NCI-H345 treated with DMSO at 0.1 percent for 48 hours (cell line): ENCODE data around the gene GAD1.

Experiments used
- DNase-seq: peaks from one replicate; lab custom pipeline; 2025; ENCODE audit not compliant: unreplicated experiment; lab: John Stamatoyannopoulos, UW

GAD1 gene

DNA sequence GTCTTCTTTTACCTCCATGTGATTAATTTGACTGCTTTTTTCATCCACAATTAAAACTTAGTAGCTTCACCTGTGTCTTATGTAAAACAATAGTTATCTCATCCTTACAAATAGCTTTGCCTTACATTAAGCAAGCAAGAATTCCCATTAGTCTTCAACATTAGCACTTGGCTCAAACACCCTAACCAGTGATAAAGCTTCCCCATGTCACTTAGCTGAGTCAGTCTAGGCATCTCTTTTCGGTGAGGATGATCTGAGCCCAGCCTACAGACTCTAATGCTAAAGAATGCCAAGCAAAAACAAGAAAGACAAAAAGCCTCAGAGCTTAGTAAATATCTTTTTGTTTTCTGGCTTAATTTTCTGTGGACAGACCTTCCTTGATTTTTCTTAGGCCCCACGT lies 26.1 kb downstream of the GAD1 start:
- no peak for DNase-seq

DNA sequence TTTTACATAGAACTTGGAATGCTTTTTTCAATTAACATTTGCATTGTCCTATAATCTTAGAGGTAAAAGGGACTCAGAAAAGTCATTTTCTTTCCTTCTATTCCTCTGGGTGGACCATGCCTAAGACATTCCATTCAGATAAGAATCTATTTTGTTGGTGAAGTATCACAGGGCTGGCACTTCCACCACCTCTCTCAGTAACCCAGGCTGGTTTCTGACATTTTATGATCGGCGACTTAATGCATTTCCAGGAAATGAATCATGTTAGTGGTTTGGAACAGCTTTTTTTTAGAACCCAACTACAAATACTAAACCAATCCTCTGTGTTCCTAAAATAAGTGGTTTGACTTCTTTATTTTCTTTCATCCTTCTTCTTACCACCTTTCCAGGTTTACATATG lies 27.0 kb downstream of the GAD1 start:
- DNase-seq: no peak

DNA sequence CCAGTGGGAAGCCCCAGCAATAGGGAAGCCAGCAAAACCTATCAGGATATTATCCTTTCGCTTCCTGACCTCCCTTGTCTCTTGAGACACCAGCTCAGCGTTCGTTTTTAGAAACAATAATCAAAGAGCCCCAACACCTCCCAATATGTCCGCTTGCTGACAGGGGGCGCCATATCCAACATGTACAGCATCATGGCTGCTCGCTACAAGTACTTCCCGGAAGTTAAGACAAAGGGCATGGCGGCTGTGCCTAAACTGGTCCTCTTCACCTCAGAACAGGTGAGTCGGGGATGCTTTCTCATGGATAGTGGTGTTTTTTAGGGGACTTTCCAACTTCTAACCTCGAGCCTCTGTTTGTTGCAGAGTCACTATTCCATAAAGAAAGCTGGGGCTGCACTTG lies 28.7 kb downstream of the GAD1 start:
- no peak for DNase-seq

DNA sequence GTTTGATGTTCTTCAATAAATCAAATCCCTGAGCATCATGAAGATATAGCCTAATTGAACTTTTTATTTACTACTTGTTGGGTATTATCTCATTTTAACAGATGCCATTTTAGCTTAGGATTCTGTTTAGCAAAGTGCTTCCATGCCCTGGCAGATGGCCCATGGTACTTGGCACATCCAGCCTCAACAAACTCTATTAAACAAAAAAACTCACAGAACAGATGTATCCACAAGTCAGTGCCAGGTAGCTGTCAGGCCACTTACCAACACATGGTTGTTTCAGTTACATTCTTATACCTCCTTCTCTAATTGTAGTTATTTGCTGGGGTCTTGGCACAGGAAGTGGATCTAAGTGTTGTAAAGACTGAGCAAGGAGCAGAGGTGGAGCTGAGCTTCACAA lies 29.6 kb downstream of the GAD1 start:
- DNase-seq: no peak

DNA sequence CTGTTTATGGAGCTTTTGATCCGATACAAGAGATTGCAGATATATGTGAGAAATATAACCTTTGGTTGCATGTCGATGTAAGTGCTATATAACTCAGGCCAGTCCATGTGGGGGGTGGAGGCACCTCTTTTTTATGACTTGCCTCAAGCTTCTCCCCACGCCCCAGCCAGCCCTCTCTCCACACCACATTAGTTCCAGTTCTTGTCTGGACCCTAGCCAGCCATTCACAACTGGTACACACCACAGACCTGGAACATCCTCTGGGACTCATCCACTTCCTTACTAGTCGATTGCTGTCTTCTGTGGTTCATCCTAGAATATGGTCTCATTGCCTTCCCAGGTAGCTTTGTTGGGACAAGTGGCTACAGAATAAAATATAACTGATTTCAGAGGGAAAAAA lies 31.0 kb downstream of the GAD1 start:
- no peak for DNase-seq

DNA sequence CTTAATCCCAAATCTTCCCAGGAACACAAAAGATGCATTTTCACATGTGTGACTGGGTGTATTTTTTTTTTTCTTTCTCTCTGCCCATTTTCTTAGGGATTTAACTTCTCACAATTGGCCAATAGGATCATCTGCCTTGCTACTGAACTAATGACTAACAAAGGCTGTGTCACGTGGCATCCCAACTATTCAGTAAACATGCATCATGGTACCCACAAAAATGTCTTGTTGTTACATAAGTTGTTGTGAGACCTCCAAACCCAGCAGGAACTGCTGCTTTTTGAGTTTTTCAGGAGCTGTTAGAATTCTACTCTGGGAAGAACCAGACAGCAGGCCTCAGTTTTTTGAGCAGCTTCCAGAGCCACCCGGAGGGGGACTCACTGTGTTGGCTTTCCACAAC lies 31.9 kb downstream of the GAD1 start:
- no peak for DNase-seq

DNA sequence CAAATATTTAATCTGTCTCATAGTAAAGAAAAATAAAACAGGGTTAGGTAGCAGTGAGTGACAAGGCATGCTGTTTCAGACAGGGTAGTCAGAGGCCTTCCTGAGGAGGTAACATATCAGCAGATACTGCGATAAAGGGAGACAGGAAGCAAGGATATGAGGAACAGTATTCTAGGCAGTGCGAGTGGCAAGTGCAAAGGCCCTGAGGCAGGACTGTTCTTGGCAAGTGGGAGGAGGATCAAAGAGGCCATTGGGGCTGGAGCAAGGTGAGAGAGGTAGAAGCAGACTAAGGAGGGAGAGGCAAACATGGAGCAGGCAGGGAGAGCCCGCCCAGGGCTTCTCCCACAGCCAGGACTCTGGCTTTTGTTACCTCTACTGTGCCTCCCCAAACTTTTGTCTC lies 33.6 kb downstream of the GAD1 start:
- DNase-seq: no peak

DNA sequence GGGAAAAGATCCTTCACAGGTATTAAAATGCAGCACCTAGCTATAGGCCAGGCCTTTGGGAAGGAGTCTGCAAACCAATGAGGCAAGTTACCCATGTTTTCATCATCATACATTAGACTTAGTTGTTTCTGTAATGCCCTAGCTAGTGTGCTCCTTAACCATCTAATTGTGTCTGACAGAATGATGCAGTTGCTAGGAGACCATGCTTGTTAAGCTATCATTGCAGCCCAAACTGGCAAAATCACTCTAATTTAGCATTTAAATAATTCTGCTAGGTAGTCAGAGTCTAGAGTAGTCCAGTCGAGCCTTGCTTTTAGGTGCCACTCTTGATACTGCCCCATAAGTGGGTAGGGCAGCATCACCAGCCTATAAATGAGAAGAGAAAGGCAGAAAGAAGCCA lies 34.9 kb downstream of the GAD1 start:
- DNase-seq: no peak

DNA sequence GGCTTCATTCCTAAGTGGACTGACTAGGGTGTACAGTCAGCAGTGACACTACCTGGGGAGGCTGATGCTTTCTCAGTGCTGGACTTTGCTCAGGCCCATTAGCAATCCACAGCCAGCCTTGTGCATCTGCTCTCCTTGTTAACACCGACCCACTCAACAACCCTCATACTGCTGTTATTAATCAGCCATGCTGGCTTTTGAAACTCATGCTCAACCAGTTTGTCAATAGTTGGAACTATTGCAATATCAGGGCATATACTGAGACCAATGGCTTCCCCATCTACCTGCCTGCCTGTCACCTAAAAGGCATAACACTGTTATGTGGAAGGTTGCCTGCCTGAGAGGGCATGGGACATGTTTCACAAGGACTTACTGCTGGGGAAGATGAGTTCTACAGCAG lies 39.4 kb downstream of the GAD1 start:
- no peak for DNase-seq

DNA sequence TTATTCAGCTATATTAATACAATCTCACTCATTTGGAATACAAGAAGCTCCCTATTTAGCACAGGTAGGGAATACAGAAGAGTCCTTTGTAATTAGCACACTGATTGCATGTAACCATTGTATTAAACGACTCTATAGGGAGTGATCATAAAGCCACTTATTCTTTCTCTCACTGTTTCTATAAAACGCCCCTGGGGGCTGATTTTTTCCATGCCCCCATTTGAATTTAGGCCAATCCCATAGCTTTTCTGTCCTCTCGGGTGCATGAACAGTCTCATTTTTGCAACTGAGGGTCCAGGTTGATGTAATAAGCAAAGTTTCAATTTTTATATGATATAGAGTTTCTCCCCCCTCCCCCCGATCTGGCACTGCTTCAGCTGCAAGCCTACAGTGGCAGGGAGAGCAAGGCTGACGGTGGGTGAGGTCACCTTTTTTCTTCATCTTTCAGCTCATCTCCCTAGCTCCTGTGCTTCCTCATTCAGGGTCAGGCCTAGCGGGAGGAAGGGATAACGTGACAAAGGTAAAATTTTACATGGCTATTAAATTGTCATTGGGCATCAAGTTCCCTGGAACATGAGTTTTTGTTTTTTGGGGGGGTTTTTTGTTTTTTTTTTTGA lies 45.7 kb downstream of the GAD1 start:
- DNase-seq: no peak

DNA sequence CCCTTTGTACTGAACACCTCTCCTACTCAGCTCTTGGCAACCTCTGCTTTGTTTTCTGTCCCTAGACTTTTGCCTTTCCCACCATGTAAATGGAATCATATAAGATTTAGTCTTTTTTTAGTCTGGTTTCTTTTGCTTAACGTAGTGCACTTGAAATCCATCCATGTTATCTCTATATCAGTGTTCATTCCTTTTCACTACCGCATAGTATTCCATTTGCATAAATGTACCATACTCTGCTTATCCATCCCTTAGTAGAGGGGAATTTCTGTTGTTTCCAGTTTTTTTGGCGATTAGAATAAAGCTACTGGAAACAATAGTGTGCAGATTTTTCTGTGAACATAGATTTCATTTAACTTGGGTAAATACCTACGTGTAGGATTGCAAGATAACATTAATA lies 46.4 kb downstream of the GAD1 start:
- no peak for DNase-seq

DNA sequence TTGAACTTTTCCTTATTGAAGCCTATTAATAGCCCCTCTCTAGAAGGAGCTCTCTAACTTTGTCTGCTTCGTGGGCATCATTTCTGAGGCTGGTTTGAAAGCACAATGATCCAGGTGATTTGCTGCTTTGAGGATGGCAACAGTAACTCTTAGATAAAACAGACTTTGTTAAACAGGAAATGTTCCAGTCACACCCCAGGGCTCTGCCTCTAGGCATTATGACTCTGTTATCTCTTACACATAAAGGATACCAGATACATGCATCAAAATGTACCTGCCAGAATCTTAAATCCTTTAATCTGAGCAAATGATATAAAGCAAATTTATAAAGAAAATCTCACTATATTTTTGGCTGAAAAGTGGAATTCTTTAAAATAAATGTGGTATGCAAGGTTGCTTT lies 52.3 kb downstream of the GAD1 start:
- no peak for DNase-seq

DNA sequence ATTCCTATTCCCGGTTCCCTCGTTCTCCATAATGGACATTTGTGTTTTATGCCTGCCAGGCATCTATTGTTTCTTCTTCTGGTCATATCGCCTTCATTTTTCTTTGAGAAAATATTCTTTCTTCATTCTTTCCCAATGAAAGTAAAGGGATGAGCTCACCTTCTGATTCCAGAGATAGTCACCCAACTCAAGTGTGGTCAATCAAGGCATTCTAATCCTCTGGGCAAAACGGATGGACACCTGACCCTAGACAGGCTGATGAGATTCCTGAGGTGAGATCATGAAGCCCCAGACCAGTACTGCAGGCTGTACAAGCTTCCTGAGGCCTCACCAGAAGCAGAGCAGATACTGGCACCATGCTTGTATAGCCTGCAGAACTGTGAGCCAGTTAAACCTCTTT lies 52.8 kb downstream of the GAD1 start:
- DNase-seq: no peak

DNA sequence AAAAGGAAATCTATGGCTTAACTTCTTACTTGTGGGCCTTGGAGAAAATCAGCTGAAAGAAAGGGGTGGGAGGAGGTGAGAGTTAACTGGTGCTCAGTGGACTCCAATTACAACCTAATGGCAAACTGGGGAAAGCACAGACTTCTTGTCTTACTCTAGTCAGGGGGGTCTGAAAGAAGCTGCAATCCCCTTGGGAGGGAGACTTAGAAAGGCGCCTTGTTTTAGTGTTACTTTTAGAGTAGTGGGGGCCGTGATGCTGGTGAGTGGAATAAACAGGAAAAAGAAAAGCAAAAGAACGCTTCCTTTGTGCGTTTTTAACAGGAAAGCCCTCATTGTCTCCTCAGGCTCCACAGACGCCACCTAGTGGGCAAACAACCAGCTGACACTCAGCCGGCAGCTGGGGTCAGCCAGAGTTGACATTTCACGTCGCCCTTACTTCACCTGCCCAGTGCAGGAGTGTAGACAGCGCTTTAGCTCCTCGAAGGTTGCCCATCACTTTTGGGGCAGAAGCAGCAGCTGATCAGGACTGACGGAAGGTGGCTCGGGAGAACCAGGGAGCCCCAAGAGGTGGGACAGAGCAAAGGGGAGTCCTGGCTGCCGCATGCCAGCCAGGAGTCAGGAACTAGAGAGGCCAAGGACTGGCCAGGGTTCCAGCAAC lies 56.5 kb downstream of the GAD1 start:
- peak; percentile 41 for DNase-seq

DNA sequence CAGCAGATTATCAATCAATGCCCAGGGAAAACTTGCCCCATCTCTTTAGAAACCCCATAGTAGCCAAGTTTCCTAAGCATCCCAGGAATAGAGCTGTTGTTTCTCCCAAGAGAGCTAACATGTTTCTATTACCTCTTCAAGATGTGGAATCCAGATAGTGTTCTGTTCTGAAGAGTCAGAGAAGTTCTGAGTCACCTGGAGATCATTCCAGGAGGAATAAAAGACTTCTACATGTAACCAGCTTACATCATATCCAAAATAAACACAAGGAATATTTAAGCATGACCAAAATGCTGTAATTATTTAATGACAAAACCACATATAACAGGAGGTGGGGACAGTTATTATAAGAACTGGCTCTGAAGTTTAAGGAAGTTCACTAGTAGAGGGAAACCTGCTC lies 61.4 kb downstream of the GAD1 start:
- no peak for DNase-seq

DNA sequence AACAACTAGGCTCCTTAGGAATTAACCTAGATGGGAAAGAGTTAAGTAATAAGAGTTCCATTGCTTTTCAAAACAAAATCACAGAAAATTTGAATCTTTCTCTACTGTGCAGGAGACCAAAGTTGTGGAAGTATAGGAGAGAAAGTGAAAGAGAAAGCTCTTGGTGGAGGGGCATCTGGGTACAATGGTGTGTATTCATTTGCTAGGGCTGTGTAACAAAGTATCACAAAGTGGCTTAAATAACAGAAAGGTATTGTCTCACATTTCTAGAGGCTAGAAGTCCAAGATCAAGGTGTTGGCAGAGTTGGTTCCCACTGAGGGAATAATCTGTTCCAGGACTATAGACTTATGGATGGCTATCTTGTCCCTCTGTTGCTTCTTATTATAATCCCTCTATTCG lies 61.8 kb downstream of the GAD1 start:
- no peak for DNase-seq

DNA sequence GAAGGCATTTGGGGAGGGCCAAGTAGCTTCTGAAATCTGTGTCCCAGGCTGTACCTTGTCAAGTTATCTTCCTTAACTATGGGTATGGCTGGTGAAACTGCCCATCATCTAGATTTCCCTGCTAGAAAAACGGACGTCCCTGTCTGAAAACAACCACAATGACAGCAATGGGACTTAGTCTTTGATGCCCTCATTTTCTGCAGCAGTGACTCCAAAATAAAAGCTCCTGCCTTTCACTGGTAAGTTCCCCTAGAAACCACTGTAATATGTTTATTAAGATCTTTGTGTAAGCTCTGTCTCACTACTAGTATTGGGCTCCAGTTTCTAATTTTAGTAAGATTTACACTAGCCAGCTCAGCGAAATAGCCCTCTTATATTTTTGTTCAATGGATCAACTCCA lies 65.2 kb downstream of the GAD1 start:
- DNase-seq: no peak

DNA sequence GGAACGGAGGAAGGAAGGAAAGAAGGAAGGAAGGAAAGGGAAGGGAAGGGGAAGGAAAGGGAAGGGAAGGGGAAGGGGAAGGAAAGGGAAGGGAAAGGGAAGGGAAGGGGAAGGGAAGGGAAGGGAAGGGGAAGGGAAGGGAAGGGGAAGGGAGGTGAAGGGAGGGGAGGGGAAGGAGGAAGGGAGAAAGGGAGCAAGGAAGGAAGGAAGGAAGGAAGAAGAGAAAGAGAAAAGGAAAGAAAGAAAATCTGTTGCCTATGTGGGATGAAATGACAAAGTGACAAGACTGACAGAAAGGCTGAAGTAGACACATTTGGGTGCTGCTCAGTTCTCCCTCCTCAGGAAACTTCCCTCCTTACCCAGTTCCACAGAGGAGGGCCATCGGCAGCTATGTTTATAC lies 66.1 kb downstream of the GAD1 start:
- no peak for DNase-seq

DNA sequence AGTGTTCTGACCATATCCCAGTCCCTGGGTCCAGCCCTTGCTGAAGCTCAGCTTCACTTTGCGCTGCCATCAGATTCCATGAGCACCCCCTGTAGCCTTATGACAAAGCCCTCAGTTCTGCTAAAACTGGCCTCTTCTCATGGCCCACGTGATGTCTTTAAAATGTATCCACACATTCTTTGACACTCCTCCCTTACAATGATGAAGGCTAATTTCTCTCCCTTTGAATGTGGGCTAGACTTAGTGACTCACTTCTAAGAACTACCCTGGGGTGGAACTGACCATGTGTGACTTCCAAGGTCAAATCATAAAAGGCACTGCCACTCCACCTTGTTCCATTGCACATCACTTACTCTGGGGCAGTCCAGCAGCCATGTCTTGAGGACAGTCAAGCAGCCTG lies 67.0 kb downstream of the GAD1 start:
- DNase-seq: no peak

DNA sequence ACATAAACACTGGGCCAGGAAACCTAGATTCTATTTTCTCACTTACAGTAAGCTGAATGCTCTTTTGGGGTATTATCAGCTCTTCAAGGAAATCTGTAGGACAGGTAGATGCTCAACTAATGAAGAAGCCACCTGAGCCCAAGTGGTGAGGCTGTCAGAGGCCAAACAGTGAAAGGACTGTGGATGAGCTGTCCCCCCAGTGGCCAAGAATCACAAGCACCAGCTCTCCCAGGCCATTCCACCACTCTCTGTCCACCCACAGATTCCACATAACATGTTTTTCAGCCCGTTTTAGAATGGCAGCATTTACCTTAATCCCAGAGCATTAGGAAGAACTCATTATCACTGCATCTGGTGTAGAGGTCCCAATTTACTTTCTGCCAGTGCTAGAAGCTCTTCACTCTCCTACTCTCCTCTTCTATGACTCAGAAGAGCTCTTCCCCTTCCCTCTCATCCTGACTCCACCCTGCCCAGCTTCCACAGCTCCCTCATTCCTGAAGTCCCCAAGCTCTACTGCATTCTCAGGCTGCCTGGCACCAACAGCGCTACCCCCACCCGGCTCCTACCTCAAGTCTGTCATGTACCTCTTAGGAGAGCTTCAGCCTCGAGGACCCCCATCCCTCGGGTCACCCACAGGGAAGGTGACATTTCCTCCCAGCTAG lies 68.6 kb downstream of the GAD1 start:
- DNase-seq: no peak

DNA sequence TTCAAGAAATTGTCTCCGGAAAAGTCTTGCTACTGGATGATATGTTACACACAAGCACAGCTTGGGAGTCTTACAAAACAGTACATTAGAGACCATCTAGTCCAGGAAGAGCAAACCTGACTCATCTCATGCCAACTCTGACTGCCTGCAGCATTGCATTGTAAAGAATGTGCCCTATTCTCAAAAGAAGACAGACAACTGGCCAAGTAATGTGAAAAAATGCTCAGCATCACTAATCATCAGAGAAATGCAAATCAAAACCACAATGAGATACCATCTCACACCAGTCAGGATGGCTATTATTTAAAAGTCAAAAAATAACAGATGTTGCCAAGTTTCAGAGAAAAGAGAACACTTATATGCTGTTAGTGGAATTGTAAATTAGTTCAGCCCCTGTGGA lies 69.7 kb downstream of the GAD1 start:
- DNase-seq: no peak

DNA sequence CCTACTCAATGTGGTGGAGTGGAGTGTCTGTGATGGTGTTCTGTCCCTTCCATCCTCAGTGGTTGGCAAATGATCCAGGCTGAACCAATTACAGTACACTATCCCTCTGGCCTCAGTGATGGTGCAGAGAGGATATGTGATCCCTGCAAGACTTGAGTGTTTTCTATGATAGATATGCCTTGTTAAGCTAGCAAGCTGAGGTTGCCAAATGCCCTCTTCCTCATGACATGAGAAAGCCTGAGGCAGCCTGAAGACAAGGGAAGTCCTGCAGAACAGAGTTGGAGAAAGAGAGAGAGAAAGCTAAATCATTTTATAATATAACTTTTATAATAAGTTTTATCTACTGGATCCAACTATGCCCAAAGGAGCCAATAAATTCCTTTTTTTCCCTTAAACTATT lies 70.8 kb downstream of the GAD1 start:
- DNase-seq: no peak

DNA sequence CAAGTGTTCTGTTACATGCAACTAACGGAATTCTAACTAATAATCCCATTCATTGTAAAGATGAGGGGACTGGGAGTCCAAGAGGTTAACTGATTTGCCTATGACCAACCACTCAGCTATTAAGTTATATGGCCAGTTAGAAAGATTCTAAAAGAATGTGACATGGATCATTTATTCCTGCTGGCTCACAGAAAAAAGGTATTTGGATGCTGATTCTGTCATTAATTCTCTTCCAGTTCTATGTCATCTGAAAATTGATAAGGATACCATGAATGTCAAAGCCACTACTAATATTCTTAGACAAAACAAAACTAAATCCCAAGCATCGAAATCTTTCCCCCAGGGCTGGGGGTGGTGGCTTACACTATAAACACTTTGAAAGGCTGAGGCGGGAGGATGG lies 71.2 kb downstream of the GAD1 start:
- DNase-seq: no peak
